ENCODE results near the gene SLC6A6. TPM values are rescaled to one million over a fixed set of nuclear protein-coding genes. Genes with fewer than 3 reads are reported as not detected.

The SLC6A6 gene
- total RNA-seq, 1 donor from 2014 or later = 79.9 TPM

- DNase-seq (ENCODE audit: low read depth) = peak; percentile 98
Observed at GRCh38 chr3:14371573-14372474, 30.6 kb upstream of the SLC6A6 start.

GRCh38 chr3:14372587-14372986 is 29.8 kb upstream of the SLC6A6 start:
- peak; percentile 53 for DNase-seq (ENCODE audit: low read depth)

GRCh38 chr3:14373753-14374376 is 28.5 kb upstream of the SLC6A6 start:
- peak; percentile 52 for DNase-seq (ENCODE audit: low read depth)

- DNase-seq (ENCODE audit: low read depth) = peak; percentile 97
Observed at GRCh38 chr3:14374444-14374883, 27.9 kb upstream of the SLC6A6 start.

GRCh38 chr3:14375192-14375591 is 27.2 kb upstream of the SLC6A6 start:
- DNase-seq (ENCODE audit: low read depth) = peak; percentile 89

GRCh38 chr3:14376348-14377043 is 25.9 kb upstream of the SLC6A6 start:
- no peak for DNase-seq (ENCODE audit: low read depth)

- DNase-seq (ENCODE audit: low read depth) = no peak
Observed at GRCh38 chr3:14377044-14377837, 25.2 kb upstream of the SLC6A6 start.

- no peak for DNase-seq (ENCODE audit: low read depth)
Observed at GRCh38 chr3:14377838-14378169, 24.6 kb upstream of the SLC6A6 start.

- no peak for DNase-seq (ENCODE audit: low read depth)
Observed at GRCh38 chr3:14378415-14378814, 24.0 kb upstream of the SLC6A6 start.

- DNase-seq (ENCODE audit: low read depth) = peak; percentile 83
Observed at GRCh38 chr3:14379843-14380242, 22.6 kb upstream of the SLC6A6 start.

GRCh38 chr3:14386254-14386653 is 16.2 kb upstream of the SLC6A6 start:
- DNase-seq (ENCODE audit: low read depth) = no peak

GRCh38 chr3:14388201-14388600 is 14.2 kb upstream of the SLC6A6 start:
- DNase-seq (ENCODE audit: low read depth) = peak; percentile 79

- no peak for DNase-seq (ENCODE audit: low read depth)
Observed at GRCh38 chr3:14389166-14389606, 13.2 kb upstream of the SLC6A6 start.

- DNase-seq (ENCODE audit: low read depth) = no peak
Observed at GRCh38 chr3:14389716-14390115, 12.7 kb upstream of the SLC6A6 start.

GRCh38 chr3:14391033-14391432 is 11.4 kb upstream of the SLC6A6 start:
- peak; percentile 95 for DNase-seq (ENCODE audit: low read depth)

- no peak for DNase-seq (ENCODE audit: low read depth)
Observed at GRCh38 chr3:14392231-14392630, 10.2 kb upstream of the SLC6A6 start.

- peak; percentile 77 for DNase-seq (ENCODE audit: low read depth)
Observed at GRCh38 chr3:14392803-14393319, 9.5 kb upstream of the SLC6A6 start.

- DNase-seq (ENCODE audit: low read depth) = peak; percentile 76
Observed at GRCh38 chr3:14393440-14394106, 8.8 kb upstream of the SLC6A6 start.

GRCh38 chr3:14396031-14396692 is 6.2 kb upstream of the SLC6A6 start:
- DNase-seq (ENCODE audit: low read depth) = no peak

GRCh38 chr3:14397046-14397445 is 5.4 kb upstream of the SLC6A6 start:
- no peak for DNase-seq (ENCODE audit: low read depth)

All from myocyte (in vitro differentiated cells).